Dedifferentiated amniotic fluid mesenchymal stem cell (primary cell): Measurements from ENCODE around the gene DPEP1.
A peak's percentile ranks its signal among the peaks of the same experiment; 100 is the strongest.
"Not testable (repeated sequence)": the region's sequence is repeated elsewhere in the genome, so short reads cannot be mapped to it uniquely, and the experiment has no call there.

Experiments
- DNase-seq: peaks from one replicate; pipeline ENCODE4 v3.0.0-alpha.2; 2016; ENCODE audit errors: extremely low spot score

DPEP1 gene

DNA sequence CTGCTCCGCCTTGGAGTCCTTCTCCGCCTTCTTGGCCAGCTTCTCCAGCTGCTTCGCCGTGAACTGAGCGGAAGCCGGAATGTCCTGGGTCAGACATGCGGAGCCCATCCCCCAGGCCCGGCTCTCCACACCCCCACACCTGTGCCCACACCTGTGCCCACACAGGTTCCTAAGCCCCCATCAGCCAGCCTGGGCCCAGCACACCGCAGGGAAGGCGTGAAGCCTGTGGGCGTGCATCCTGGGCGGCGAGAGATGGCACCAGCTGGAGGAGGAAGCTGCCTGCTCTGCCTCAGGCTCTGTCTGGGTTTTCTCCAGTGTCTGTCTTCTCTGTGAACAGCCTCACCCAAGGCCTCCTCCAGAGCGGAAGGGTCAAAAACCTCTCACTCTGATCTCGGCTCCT lies 38.1 kb downstream of the DPEP1 start:
- no peak for DNase-seq

DNA sequence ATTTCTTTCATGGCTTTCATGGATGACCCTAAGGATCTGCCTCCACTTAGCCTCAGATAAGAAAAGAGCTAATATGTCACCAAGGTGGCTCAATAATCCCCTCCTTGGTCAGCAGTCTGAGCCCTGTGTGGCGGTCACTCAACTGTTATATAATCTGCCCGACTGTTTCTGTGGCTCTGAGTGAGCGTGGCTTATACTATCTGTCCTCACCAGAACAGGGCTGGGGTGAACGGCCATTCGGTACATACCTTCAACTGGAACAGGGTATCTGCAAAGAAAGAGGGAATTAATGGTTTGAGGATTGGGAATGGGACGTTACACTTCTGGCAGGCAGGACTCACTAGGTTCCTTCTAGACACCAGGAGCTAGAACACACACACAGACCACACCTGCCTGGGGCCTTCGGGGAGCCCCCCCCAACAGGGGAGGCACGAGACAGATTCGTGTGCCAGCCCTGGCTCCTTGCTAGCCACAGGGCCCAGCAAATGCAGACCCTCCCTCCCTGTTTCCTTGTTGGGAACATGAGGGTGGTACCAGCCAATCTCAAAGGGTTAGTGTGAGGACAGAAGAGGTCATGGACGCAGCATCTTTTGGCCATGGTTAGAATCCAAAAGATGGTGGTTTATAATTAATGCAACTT lies 40.3 kb downstream of the DPEP1 start:
- DNase-seq: no peak

GRCh38 chr16:89655062-89655643 lies 41.7 kb downstream of the DPEP1 start:
- DNase-seq: no peak

- DNase-seq: no peak
Observed at GRCh38 chr16:89656435-89657121, 43.1 kb downstream of the DPEP1 start.

GRCh38 chr16:89657442-89658220 lies 44.2 kb downstream of the DPEP1 start, which contains the start of the genes CHMP1A and SPATA33:
TSS of gene CHMP1A (minus strand) at chr16:89657708. CDS start at chr16:89657588, 120 bp downstream.
TSS of gene SPATA33 (plus strand) at chr16:89657836. CDS start at chr16:89657912, 76 bp downstream.
- DNase-seq: peak; percentile 67

- DNase-seq: no peak
Observed at GRCh38 chr16:89658221-89658879, 44.9 kb downstream of the DPEP1 start.

- DNase-seq: no peak
Observed at GRCh38 chr16:89660146-89660545, 46.7 kb downstream of the DPEP1 start.

DNA sequence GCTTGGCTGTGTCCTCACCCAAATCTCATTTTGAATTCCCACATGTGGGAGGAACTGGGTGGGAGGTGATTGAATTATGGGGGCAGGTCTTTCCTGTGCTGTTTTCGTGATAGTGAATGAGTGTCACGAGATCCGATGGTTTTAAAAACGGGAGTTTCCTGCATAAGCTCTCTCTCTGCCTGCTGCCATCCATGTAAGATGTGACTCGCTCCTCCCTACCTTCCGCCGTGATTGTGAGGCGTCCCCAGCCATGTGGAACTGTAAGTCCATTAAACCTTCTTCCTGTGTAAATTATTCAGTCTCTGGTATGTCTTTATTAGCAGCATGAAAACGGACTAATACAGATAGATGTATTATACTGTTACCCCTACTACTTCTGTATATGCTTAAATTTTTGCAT lies 47.8 kb downstream of the DPEP1 start:
- no peak for DNase-seq

DNA sequence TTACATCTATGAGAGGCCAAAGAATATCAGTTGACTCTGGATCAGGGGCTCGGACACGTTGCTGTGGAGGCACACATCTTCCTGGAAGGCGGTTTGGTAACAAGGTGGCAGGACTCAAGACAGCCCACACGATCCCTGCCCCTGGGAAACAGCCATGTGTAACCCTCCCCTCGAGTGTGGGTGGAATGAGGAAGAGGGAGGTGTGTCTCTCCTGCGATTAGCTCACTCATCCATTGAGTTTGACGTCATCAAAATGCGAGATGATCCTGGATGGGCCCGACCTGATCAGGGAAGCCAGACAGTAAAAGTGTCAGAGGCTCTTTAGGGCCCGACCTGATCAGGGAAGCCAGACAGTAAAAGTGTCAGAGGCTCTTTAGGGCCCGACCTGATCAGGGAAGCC lies 50.8 kb downstream of the DPEP1 start:
- DNase-seq: not testable (repeated sequence)

- not testable (repeated sequence) for DNase-seq
Observed at GRCh38 chr16:89667000-89667399, 53.6 kb downstream of the DPEP1 start.

DNA sequence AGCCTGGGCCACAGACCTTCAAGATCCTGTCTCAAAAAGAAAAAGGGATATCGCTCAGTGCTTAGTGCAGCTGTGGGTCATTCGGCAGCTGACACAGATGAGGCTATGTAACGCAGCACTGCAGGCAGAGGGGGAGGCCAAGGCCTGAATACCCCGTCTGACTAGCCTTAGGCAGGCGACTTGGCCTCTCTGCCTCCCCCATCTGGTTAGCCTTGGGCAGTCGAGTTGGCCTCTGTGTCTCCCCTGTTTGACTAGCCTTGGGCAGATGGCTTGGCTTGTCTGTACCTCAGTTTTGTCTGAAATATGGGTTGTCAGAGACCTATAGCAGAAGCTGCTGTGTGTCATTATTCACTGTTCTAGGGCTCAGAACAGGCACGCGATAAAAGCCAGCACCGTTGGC lies 54.2 kb downstream of the DPEP1 start:
- DNase-seq: no peak

DNA sequence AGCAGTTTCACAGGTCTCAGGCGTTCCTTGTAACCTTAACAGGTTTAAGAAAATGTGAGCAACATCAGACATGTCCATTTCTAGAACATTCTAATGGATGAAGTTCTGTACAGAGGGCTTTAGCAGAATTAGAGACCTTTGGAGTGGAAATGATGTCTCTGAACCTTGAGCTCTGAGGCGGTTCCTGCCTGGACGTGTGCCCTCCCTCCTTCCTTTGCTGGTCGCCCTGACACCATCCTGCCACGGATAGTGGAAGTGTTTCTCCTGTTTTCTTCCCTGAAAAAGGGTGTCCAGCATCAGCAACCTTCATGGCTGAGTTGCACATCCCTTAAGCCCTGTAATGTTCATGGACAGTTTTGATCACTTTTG lies 55.3 kb downstream of the DPEP1 start:
- DNase-seq: no peak

DNA sequence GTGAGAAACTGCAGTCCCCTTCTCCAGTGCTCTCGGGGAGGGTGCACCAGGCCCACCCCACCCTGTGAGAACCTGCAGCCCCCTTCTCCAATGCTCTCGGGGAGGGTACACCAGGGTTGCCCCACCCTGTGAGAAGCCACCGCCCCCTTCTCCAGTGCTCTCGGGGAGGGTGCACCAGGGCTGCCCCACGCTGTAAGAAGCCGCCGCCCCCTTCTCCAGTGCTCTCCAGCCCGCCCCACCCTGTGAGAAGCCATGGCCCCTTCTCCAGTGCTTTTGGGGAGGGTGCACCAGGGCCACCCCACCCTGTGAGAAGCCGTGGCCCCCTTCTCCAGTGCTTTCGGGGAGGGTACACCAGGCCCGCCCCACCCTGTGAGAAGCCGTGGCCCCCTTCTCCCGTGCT lies 56.3 kb downstream of the DPEP1 start:
- DNase-seq: no peak

- no peak for DNase-seq
Observed at GRCh38 chr16:89670496-89671431, 57.3 kb downstream of the DPEP1 start.

DNA sequence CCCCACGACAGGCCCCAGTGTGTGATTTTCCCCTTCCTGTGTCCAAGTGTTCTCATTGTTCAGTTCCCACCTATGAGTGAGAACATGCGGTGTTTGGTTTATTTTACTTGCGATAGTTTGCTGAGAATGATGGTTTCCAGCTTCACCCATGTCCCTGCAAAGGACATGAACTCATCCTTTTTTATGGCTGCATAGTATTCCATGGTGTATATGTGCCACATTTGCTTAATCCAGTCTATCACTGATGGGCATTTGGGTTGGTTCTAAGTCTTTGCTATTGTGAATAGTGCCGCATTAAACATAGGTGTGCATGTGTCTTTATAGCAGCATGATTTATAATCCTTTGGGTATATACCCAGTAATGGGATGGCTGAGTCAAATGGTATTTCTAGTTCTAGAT lies 58.1 kb downstream of the DPEP1 start:
- not testable (repeated sequence) for DNase-seq

GRCh38 chr16:89672177-89672941 lies 58.9 kb downstream of the DPEP1 start:
- no peak for DNase-seq

GRCh38 chr16:89678258-89678657 lies 64.8 kb downstream of the DPEP1 start:
- DNase-seq: no peak

GRCh38 chr16:89685916-89686315 lies 72.5 kb downstream of the DPEP1 start:
- DNase-seq: no peak

GRCh38 chr16:89686520-89687091 lies 73.2 kb downstream of the DPEP1 start, which contains the start of gene CDK10:
TSS of gene CDK10 (plus strand) at chr16:89686689. CDS start at chr16:89686711, 22 bp downstream.
- peak; percentile 82 for DNase-seq
